GM18505 (cell line): Measurements from ENCODE around the gene ZBTB7B.

Experiments used
- ATAC-seq: cut with Tn5 transposase; IDR thresholded peaks from one replicate; pipeline ENCODE4 v1.9.1; 2021; ENCODE audit not compliant: unreplicated experiment
- POLR2A ChIP-seq: IDR thresholded peaks from 4 replicates; pipeline ENCODE4 v1.6.1; 2011; ENCODE audit warnings: borderline replicate concordance; ENCODE audit not compliant: insufficient read depth, insufficient read length; ENCODE audit errors: extremely low read depth

ZBTB7B gene

DNA sequence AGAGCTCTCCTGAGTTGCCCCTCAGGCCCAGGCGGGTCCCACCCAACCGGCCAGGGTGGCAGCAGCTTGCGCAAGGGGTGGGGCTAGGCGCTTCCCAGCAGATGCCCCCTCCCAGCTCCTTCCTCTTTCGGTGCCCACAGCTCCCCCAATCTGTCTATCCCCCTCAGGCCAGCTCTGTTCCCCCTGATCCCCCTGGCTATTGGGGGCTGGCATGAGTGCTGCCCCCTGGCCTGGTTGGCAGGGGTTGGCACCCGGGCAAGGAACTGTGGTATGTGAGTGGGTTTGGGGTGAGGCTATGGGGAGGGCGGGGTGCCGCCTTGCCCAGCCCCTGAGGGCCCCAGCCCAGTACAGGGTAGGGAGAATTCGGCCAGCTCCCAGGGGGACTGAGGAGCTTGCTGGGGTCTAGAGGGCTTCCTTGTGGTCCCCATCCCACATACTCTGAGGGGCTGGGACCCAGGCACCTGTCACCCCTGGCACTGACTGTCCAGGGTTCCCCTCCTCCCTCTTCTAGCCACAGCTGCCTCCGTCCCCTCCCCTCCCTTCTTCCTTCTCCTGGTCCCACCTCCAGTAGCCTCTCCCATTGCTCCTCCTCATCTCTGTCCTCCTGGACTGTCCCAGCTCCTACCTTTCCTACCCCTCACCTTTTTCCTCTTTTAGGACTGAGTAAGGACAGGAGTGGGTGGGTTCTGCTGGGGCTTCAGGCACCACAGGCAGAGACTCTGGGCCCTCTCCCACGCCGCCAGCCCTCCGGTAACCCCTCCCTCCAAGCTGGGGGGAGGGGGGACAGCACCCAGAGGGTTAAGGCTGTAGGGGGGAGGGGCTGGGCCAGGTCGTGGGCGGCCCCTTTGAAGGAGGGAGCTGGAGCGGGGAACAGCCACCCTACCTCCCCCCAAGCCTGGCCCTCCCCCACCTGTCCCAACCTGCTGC, 5.7 kb downstream of the ZBTB7B start:
- ATAC-seq: no peak

GRCh38 chr1:155009221-155009711, 6.7 kb downstream of the ZBTB7B start:
- TF ChIP-seq POLR2A: no peak
- ATAC-seq: no peak

More for the DNA sequence above, 5.7 kb downstream of the ZBTB7B start:
- no peak for TF ChIP-seq POLR2A

DNA sequence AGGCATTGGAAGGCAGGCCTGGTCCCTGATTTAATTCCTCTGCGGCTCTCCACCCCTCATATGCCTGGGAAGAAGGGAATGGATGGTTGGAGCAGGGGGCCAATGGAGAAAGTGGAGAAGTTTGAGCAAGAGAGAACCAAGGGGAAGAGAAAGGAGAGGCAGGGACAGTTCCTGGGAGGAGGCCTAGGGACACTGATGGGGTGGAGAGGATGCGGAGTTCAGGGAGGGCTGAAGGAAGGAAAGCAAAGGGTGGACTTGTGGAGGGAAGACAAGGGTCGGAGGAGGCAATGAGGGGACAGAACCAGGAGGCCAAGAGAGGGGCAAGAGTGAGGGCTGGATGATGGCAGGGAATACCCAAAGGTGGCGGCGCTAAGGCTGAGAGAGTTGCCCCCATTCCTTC, 7.1 kb downstream of the ZBTB7B start:
- TF ChIP-seq POLR2A: no peak
- no peak for ATAC-seq

DNA sequence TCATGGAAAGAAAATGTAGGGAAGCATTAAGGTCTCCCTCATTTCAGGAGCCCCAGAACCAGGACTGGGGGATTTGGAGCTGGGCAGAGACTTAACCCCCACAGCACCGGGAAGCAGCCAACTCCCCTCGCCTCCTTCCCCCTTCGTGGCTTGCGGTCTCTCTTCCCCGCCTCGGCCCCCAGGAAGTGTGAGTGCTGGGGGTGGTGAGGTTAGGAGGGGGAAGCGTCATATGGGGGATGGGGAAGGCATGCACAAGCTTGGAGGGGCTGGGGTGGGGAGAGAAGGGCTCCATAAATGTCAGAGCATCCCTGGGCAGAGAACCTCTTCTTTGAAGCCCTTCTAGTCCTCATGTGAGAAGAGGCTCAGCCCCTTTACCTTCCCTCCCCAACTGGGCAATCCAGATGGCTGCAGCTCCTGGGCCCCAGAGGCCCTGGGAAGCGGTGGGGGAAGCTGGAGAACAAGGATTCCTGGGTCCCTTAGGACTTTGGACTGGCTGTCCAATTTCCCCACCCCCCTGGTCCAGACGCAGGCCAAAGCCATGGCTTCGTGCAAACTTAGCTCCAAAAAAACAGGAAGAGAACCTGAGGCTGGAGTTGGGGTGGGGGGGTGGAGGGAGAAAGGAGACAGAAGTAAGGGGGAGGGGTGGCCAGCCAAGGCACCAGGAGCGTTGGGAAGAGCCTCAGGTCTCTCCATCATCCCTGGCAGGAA, 7.8 kb downstream of the ZBTB7B start:
- TF ChIP-seq POLR2A: no peak
- ATAC-seq: no peak

DNA sequence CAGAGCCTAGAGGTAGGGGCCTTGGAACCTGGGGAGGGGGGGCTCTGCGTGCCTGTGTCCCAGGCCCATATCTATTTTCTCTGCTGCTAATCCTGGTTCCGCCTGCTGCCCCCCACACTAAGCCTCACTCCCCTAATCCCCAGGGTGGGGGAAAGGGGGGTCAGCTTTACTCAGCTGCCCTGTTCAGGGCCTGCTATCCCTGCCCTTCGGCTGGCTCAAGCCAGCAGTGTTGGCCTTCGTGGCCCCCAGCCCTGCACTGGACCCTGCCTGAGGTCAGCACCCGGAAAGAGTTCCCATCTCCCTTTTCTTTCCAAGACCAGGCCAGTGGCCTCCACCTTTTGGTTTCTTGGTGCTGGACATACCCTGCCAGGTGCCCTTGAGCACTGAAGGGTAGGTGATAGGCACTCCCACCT, 8.4 kb downstream of the ZBTB7B start:
- TF ChIP-seq POLR2A: no peak
- ATAC-seq: no peak

- ATAC-seq: no peak
- TF ChIP-seq POLR2A: no peak
Measured at GRCh38 chr1:155011437-155012025, 8.9 kb downstream of the ZBTB7B start.

GRCh38 chr1:155012026-155012546, 9.5 kb downstream of the ZBTB7B start:
- TF ChIP-seq POLR2A: no peak
- no peak for ATAC-seq

DNA sequence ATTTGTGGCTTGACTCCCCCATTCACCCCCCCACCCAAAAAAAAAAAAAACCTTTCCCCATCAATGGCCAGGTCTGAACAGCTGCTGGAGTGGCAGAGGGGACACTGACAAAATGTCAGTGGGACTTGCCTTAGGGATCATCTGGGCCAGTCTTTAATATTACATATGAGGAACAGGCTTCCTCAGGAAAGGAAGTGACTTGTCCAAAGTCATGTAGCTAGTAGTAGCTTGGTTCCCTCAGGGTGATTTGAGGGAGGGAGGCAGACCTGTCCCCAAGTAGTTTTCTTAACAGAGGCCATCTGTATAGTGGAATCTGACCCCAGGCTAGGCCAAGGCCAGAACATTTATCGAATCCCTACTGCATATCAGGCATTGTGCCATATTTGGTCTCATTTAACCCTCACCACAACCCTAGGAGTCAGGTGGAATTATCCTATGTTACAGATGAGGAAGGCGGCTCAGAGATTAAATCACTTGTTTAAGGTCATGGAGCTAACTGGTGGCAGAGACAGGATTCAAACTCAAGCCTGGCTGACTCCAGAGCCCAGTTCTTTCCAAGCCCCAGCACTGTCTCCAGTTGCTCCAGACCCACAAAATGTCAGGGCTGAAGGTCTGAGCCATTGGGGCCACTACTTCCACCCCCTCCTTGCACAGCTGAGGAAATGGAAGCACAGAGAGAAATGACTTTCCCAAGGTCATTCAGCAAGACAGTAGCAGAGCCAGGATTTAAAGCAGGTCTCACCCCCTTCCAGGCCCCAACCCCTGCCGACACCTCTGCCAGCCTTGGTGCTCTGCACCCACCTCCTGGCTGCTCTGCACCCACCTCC, 10.4 kb downstream of the ZBTB7B start:
- no peak for TF ChIP-seq POLR2A
- no peak for ATAC-seq

DNA sequence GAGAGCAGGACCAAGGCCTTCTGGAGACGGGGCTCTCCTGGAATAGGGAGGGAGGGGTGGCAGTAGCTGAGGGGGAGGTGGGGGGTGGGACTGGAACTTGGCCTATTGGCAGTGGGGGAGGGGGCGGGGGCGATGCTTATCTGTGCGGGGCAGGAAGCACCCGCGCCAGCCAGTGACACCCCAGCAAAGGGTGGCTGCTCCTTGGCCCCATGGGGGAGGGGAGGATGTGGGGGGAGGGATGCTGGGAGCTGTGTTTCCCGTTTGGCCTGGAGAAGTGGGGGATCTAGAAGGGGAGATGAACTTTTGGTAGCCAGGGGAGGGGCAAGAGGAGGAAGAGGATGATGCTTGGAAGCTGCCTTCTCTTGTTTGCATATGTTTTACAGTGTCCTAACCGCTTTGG, 11.0 kb downstream of the ZBTB7B start:
- ATAC-seq: no peak
- TF ChIP-seq POLR2A: no peak

DNA sequence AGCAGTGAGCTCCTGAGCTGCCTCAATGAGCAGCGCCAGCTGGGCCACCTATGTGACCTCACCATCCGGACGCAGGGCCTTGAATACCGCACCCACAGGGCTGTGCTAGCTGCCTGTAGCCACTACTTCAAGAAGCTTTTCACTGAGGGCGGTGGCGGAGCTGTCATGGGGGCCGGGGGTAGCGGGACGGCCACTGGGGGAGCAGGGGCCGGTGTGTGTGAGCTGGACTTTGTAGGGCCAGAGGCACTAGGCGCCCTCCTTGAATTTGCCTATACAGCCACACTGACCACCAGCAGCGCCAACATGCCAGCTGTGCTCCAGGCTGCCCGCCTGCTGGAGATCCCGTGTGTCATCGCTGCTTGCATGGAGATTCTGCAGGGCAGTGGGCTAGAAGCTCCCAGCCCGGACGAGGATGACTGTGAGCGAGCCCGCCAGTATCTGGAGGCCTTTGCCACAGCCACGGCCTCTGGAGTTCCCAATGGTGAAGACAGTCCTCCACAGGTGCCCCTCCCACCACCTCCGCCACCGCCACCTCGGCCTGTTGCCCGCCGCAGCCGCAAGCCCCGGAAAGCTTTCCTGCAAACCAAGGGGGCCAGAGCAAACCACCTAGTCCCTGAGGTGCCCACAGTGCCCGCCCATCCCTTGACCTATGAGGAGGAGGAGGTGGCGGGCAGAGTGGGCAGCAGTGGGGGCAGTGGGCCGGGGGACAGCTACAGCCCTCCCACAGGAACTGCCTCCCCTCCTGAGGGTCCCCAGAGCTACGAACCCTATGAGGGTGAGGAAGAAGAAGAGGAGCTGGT, 12.3 kb downstream of the ZBTB7B start:
- no peak for ATAC-seq
- no peak for TF ChIP-seq POLR2A

DNA sequence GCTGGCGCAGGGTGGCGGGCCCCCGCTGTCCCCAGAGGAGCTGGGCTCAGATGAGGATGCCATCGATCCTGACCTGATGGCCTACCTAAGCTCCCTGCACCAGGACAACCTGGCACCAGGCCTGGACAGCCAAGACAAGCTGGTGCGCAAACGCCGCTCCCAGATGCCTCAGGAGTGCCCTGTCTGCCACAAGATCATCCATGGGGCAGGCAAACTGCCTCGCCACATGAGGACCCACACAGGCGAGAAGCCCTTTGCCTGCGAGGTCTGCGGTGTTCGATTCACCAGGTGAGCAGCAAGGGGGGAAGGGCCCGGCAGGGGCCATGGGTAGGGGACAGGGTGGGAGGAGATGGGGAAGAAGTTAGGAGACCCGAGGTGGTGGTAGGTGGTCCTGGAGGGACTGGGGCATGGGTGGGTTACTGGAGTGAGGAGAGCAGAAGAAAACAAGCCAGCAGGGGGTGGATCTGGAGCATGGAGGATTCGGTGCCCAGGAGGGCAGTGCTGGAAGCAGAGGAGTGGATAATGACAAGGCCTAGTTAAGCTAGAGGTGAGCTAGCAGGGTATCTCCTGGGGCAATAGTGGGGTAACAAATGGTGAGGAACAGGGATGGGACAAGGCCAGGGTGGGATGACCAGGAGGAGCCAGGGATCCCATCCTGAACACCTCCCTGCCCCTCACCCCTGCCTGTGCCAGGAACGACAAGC, 13.1 kb downstream of the ZBTB7B start:
- TF ChIP-seq POLR2A: no peak
- ATAC-seq: no peak

- ATAC-seq: no peak
- no peak for TF ChIP-seq POLR2A
Measured at GRCh38 chr1:155016231-155016831, 13.7 kb downstream of the ZBTB7B start.
